Peyer's patch (tissue), 4 donors: Measurements from ENCODE around the gene CDC14A. TPM values are rescaled to one million over a fixed set of nuclear protein-coding genes. Genes with fewer than 3 reads are reported as not detected.

Source experiments
- DNase-seq, 3 donors: peaks; one replicate each; pipeline ENCODE4 v3.0.0-alpha.2; 2017 to 2019
- H3K27ac ChIP-seq, 4 donors: fragments of 200-600 bp; sonication (generic); one replicate each; pipeline ENCODE4 v1.5.1; 2016 to 2019
- H3K27me3 ChIP-seq, 2 donors: fragments of 200-600 bp; sonication (generic); one replicate each; pipeline ENCODE4 v1.5.1; 2019
- H3K36me3 ChIP-seq, 3 donors: fragments of 200-600 bp; sonication (generic); one replicate each; pipeline ENCODE4 v1.5.1; 2016 to 2019
- H3K4me1 ChIP-seq, 4 donors: fragments of 200-600 bp; sonication (generic); one replicate each; pipeline ENCODE4 v1.5.1; 2016 to 2019
- H3K4me3 ChIP-seq, 4 donors: fragments of 200-600 bp; sonication (generic); 1 replicate in 3 of 4; 2 replicates in 1 of 4; pipeline ENCODE4 v1.5.1; 2016 to 2019; ENCODE audit warnings: mild to moderate bottlenecking in 1 of 4
- H3K9me3 ChIP-seq, 4 donors: fragments of 200-600 bp; sonication (generic); one replicate each; pipeline ENCODE4 v1.5.1; 2016 to 2019; ENCODE audit warnings: mild to moderate bottlenecking in 1 of 4
- CTCF ChIP-seq, 6 experiments: fragments of 450-650 bp in 4 of 6; fragments of 200-600 bp in 2 of 6; sonication (generic) in 1 of 6; IDR thresholded peaks; one replicate each; pipeline ENCODE4 v1.5.1; 2017 to 2019; ENCODE audit warnings: antibody characterized with exemption in 6 of 6, mild to moderate bottlenecking in 3 of 6, moderate library complexity in 1 of 6
- POLR2A ChIP-seq, 2 donors: fragments of 450-650 bp; IDR thresholded peaks; one replicate each; pipeline ENCODE4 v1.5.1; 2017; ENCODE audit warnings: antibody characterized with exemption in 2 of 2, mild to moderate bottlenecking in 2 of 2, moderate library complexity in 2 of 2
- total RNA-seq, 4 donors: library from RNA; depleted of rRNA; stranded (reverse); fragments of >200 nt; gene quantifications; one replicate each; pipeline ENCODE4 v1.1.0, GENCODE V29; 2016

The CDC14A gene
- total RNA-seq, 4 donors from 2014 or later: 51.2 to 97.6 (median 81.2) TPM

DNA sequence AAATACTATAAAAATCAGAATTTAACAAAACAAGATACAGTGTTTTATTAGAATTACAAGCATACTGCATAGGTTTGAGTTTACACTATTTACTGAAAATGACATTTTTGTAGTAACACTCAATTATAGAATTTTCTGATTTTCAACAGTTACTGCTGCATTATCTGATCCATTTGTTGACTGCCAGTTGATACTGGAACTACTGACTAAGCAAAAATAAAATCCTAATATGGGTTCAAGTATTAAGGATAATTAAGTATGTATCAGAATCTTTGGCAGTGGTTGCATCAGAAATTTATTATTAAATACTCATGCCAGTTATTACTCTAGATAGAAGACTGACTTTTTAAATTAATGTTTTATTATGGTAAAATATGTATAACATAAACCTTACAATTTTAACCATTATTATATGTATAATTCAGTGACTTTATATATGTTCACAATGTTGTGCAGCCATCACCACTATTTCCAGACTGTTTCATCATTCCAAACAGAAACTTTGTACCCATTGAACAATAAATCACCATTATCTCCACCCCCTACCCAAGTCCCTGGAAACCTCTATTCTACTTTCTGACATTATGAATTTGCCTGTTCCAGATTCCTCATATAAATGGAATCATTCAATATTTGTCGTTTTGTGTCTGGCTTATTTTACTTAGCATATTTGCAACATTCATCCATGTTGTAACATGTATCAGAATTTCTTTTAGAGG lies 127.5 kb downstream of the CDC14A start:
- peaks cover 0 to 14% (median 0%) of the 10 kb centered on the region in 3 donors for H3K36me3 ChIP-seq
- H3K9me3 ChIP-seq: no peaks in the 10 kb centered on the region
- no peak overlapping the region for H3K27ac ChIP-seq
- no peak for DNase-seq
- TF ChIP-seq CTCF (IDR thresholded peaks at IDR 0.05): no peak
- H3K4me1 ChIP-seq: no peaks in the 10 kb centered on the region
- H3K27me3 ChIP-seq: no peaks in the 10 kb centered on the region
- H3K4me3 ChIP-seq: no peak overlapping the region

DNA sequence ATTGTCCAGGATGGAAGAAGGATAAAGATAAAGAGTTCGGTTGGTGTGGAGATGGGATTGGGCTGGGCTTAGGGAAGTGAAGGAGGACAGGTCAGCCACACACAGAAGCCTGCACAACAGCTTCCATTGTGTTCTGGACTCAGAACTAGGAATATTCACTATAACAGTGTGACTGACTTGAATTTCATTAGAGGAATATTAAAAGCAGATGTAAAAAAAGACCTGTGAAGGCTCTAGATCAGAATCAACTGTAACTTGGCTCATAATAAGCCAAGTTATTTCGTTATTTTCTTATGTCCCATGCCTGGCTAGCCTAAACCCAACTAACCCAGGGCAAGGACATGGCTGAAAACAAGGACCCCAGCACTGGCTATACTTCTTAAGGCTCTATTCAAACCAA lies 129.0 kb downstream of the CDC14A start:
- Histone ChIP-seq H3K4me3 (no peak overlapping the region), H3K27me3 (no peaks in the 10 kb centered on the region), H3K36me3 (peaks cover 0 to 26% (median 0%) of the 10 kb centered on the region in 3 donors), H3K4me1 (no peaks in the 10 kb centered on the region), H3K9me3 (no peaks in the 10 kb centered on the region), H3K27ac (no peak overlapping the region)
- no peak for DNase-seq
- TF ChIP-seq POLR2A (IDR thresholded peaks at IDR 0.05): no peak
- TF ChIP-seq CTCF (IDR thresholded peaks at IDR 0.05): no peak

- TF ChIP-seq POLR2A (IDR thresholded peaks at IDR 0.05): no peak
- no peak for TF ChIP-seq CTCF (IDR thresholded peaks at IDR 0.05)
- no peaks in the 10 kb centered on the region for H3K4me1 ChIP-seq
- no peak for DNase-seq
- no peak overlapping the region for H3K27ac ChIP-seq
- H3K27me3 ChIP-seq: no peaks in the 10 kb centered on the region
- H3K9me3 ChIP-seq: no peaks in the 10 kb centered on the region
- no peak overlapping the region for H3K4me3 ChIP-seq
- peaks cover 0 to 26% (median 0%) of the 10 kb centered on the region in 3 donors for H3K36me3 ChIP-seq
Observed at GRCh38 chr1:100482167-100482566, 129.9 kb downstream of the CDC14A start.

DNA sequence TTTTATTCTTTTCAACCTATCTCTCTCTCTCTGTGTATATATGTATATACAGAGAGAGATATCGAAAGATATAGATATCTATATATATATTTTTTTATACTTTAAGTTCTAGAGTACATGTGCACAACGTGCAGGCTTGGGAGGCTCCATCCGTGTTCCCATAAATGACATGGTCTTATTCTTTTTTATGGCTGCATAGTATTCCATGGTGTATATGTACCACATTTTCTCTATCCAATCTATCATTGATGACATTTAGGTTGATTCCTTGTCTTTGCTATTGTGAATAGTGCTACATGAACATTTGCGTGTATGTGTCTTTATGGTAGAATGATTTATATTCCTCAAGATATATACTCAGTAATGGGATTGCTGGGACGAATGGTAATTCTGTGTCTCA lies 130.4 kb downstream of the CDC14A start:
- no peaks in the 10 kb centered on the region for H3K27me3 ChIP-seq
- no peaks in the 10 kb centered on the region for H3K4me1 ChIP-seq
- no peaks in the 10 kb centered on the region for H3K9me3 ChIP-seq
- H3K27ac ChIP-seq: no peak overlapping the region
- peaks cover 0 to 26% (median 0%) of the 10 kb centered on the region in 3 donors for H3K36me3 ChIP-seq
- DNase-seq: no peak
- H3K4me3 ChIP-seq: no peak overlapping the region
- TF ChIP-seq POLR2A (IDR thresholded peaks at IDR 0.05): no peak
- no peak for TF ChIP-seq CTCF (IDR thresholded peaks at IDR 0.05)

- no peaks in the 10 kb centered on the region for H3K4me1 ChIP-seq
- DNase-seq: no peak
- no peak for TF ChIP-seq POLR2A (IDR thresholded peaks at IDR 0.05)
- H3K36me3 ChIP-seq: peaks cover 0 to 26% (median 0%) of the 10 kb centered on the region in 3 donors
- no peaks in the 10 kb centered on the region for H3K27me3 ChIP-seq
- no peak overlapping the region for H3K4me3 ChIP-seq
- H3K9me3 ChIP-seq: no peaks in the 10 kb centered on the region
- no peak overlapping the region for H3K27ac ChIP-seq
Observed at GRCh38 chr1:100483230-100483629, 130.9 kb downstream of the CDC14A start.

DNA sequence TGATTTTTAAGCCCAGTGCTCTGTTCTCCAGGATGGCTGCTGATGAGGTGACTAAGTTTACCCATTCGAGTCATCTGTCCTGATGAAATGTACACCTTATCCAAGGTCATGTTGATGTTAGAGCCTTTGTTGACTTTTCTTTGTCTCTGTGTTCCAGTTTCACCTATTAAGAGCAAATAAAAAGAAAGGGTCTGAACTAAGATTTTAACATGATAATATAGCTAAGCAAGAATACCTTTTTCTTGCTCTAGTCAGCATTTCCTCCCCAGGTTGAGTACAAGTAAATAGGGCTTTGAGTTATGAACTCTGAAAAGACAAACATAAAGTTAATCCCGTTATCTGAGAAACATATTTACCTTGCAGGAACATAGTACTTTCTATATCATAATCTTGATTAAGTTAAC lies 133.6 kb downstream of the CDC14A start:
- no peak for TF ChIP-seq CTCF (IDR thresholded peaks at IDR 0.05)
- no peak for TF ChIP-seq POLR2A (IDR thresholded peaks at IDR 0.05)
- Histone ChIP-seq H3K4me3 (no peak overlapping the region), H3K27me3 (no peaks in the 10 kb centered on the region), H3K9me3 (no peaks in the 10 kb centered on the region), H3K4me1 (no peaks in the 10 kb centered on the region), H3K27ac (no peak overlapping the region), H3K36me3 (peaks cover 0 to 24% (median 0%) of the 10 kb centered on the region in 3 donors)
- DNase-seq: no peak
